Stimulated activated CD8-positive, alpha-beta memory T cell treated with anti-CD3 and anti-CD28 coated beads, Interleukin-15, amount 100 ng/mL, for 24 hours (primary cell): Measurements from ENCODE around the gene CLDN19.
"Not testable (repeated sequence)": the region's sequence is repeated elsewhere in the genome, so short reads cannot be mapped to it uniquely, and the experiment has no call there.

Experiments
- DNase-seq: peaks from one replicate; pipeline ENCODE4 v3.0.0-alpha.2; 2020; ENCODE audit warnings: low read depth

Gene CLDN19

DNA sequence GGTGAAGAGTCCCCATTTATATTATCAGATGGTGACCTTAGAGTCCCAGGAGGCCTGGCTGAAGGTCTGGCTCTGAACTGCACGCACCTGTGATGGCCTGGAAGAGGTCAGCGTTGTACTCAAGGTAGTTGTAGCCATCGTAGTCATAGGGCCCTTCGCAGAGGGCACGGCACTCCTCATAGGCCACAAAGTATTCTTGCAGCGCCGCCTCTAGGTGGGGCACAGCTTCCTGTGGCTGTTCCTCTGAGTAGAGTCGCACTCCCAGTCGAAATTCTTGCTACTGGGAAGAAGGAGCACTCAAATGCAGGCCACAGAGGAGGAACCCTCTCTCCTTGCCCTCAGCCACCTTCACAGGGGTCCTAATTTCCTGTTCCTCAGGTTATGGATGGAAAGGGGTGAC, 19.1 kb upstream of the CLDN19 start:
- DNase-seq, result no peak

GRCh38 chr1:42758641-42759040, 18.6 kb upstream of the CLDN19 start:
- DNase-seq, result no peak

- no peak for DNase-seq
These were observed 17.8 kb upstream of the CLDN19 start for GRCh38 chr1:42757892-42758275.

GRCh38 chr1:42756956-42757891, 17.2 kb upstream of the CLDN19 start:
- no peak for DNase-seq

DNA sequence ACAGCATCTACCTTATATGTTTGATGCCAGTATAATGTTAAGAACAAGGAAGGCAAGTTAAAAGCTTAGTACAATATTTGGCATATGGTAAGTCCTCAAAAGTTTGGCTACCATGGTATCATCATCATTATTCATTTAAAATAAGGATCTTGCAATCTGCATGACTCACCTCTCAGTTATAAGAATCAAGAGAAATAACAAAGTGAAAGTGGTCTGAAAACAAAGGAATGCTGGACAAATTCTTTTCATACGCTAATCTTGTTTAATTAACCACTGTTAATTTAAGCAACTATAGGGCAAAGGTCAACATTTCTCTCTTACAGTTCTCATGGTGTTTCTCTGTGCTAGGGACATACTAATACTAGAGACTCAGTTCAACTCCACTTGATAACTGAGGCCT, 13.0 kb upstream of the CLDN19 start:
- DNase-seq, result no peak

DNA sequence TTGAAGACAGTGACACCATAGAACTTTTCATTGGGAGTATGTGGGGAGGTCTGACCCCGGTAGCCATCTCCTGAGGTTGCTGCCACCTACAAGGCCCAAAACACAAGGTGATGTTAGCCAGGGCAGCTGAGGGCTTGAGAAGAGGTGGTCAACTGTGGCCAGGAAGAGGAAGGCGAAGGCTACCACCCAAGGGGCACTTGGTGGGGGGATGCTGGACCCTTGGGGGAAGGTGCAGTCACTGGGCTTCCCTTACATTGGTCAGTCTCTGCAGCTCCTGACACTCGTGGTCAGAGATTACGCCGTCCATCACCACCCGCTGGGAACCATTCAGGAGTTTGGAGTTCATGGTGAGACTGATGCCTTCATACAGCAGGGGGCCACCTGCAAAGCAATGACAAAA, 12.2 kb upstream of the CLDN19 start:
- DNase-seq, result no peak

DNA sequence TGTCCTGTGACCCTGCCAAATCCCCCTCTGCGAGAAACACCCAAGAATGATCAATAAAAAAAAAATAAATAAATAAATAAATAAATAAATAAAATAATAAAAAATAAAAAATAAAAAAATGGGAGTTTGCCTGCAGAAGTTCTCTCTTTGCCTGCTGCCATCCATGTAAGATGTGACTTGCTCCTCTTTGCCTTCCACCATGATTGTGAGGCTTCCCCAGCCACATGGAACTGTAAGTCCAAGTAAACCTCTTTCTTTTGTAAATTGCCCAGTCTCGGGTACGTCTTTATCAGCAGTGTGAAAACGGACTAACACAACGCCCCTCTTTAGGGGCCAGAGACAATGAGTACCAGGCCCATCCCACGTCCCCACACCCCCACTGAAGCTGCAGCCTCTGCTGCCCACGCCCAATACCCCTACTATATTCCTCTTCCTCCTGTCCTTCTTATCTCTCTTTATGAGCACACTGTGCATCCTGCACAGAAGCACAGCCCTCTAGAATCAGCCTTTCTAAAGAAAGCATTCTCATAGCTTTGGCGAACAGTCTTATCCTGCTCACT, 11.6 kb upstream of the CLDN19 start:
- not testable (repeated sequence) for DNase-seq

GRCh38 chr1:42750041-42750440, 10.0 kb upstream of the CLDN19 start:
- DNase-seq, result no peak

GRCh38 chr1:42748461-42749410, 8.7 kb upstream of the CLDN19 start:
- no peak for DNase-seq

- no peak for DNase-seq
These were observed 8.0 kb upstream of the CLDN19 start for GRCh38 chr1:42748021-42748420.

GRCh38 chr1:42747125-42747524, 7.1 kb upstream of the CLDN19 start:
- no peak for DNase-seq

DNA sequence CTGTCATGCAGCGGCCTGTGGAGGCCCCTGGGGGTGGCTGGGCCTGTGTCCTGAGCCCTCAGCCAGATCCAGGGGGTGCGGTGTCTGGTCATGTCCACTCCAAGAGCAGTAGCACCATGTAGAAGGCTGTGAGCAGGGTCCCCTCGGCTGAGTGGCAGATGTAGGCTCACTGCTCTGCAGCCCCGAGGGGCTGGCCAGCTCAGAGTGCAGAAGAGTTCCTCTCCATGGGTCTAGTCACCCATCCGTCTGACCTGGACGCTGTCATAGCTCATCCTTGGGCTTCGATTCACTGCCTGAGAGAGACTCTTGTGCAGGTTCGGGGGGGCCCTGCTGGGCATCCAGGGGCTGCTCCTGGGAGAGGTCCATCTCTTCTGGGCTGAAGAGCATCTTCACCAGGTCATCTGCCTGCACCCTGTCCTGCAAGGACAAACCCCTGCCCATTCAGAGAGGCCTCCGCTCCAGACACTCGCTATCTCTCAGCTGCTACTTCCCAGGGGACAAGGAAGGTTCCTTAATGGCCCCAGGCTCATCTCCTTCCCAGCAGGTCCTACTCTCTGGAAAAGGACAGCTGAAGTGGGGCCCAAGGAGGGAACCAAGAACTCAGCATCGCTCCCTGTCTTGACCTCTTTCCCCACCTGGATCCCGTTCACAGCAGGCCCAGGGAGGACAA, 6.5 kb upstream of the CLDN19 start:
- no peak for DNase-seq

DNA sequence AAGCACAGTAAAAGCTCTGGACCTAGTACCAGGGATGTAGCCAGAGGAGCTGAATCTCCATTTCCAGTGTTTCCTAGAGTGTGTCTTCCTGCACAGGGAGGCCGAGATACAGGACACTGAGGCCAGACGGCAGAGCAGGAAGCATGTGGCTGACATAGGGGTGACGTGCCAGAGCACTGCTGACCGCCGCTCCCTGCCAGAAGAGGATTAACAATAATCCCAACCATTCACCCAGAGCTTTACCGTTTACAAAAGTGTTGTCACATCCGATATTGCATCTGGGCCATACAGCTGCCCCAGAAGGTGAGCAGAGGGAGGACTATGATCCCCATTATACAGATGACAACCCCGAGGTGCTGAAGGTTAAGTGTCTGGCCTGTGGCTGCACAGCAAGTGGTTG, 5.8 kb upstream of the CLDN19 start:
- DNase-seq, result no peak

GRCh38 chr1:42744148-42744413, 4.0 kb upstream of the CLDN19 start:
- DNase-seq, result no peak

GRCh38 chr1:42743317-42744147, 3.5 kb upstream of the CLDN19 start:
- no peak for DNase-seq

GRCh38 chr1:42742617-42743316, 2.7 kb upstream of the CLDN19 start:
- no peak for DNase-seq

DNA sequence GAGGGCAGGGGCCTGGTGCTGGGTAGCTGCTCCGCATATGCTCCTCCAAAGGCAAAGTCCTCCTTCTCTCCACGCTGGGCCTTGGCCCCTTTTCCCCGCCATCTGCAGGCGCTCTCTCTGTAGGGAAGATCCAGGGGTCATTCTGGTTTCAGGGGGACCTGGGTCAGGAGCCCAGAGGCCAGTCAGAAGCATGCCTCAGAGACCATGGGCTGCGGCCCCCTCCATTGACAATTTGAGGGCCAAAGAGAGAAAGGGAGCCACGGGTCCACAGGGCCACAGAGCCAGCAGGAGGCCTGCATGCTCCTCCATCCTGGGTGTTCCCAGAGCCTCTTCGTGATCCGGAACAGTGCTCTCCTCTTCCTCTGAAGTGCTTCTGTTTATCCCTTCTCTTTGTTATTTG, 2.1 kb upstream of the CLDN19 start:
- no peak for DNase-seq

GRCh38 chr1:42741706-42742105, 1.7 kb upstream of the CLDN19 start:
- no peak for DNase-seq

DNA sequence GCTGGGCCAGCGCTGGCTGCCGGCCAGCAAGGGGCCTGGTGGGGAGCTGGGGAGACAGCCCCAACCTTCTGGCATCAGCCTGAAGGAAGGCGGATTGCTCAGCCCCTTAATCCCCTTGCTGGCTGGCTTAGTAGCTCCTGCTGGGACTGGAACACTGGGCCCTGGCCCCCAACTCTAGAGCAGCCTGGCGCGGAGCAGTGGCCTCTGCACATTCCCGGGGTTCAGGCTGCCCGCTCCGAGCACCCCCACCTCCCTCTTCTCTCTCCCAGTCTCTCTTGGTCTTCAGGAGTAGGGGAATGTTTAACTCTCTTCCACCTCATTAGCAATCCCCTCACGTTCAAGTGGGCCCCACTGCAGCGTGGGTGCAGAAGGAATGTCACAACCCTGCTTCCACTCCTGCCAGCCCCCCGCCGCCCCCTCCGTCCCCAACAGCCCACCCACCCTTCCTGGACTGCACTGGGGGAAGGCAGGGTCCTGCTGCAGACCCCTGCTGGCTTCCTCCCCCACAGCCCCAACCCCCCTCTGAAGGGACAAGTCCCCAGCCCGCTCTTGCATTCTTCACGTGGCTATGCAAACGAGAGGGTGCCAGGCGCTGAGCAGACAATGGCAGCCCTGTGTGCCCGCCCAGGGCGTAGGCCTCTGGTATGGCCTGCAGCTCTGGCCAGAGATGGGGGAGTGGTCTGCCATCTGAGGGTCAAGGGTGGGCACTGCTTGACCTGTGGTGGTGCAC, 980 bp upstream of the CLDN19 start:
- DNase-seq, result no peak

DNA sequence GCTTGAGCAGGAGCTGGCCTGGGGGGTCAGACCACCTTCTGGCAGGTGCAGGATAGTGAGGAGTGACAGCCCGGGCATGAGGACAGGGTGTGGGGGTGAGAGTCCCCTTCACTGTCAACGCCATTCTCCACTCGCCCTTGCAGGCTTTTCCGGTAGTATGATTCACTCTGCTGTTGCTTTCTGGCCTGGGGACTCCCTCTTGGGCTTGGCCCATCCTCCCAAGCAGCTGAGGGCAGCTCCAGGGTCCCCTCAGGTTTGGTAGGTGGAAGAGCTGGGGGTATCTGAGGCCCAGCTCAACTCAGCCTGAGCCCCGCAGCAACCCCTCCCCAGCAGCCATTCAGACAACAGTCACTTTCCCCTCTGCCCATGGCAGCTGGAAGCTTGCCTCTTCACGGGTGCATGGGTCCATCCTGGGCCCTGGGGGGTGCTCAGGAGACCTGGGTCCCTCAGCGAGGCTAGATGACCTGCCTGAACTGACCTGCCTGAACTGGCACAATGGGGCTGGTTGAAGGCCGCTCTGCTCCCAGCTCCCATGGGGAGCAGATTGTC, 1.3 kb downstream of the CLDN19 start:
- DNase-seq, result no peak
